Activated naive CD4-positive, alpha-beta T cell treated with anti-CD3 and anti-CD28 coated beads, Interleukin-2, amount 50 U/mL, for 24 hours (primary cell): ENCODE measurements around the gene STIM2.

Experiments
- H3K27ac Mint-ChIP-seq: one replicate; pipeline ENCODE4 v1.8.0; 2021; ENCODE audit warnings: mild to moderate bottlenecking, mixed read lengths
- H3K27me3 Mint-ChIP-seq: one replicate; pipeline ENCODE4 v1.8.0; 2021; ENCODE audit warnings: mixed read lengths
- H3K36me3 Mint-ChIP-seq: one replicate; pipeline ENCODE4 v1.8.0; 2021; ENCODE audit warnings: mixed read lengths
- H3K4me1 Mint-ChIP-seq: one replicate; pipeline ENCODE4 v1.8.0; 2021; ENCODE audit warnings: mixed read lengths
- H3K4me3 Mint-ChIP-seq: one replicate; pipeline ENCODE4 v1.8.0; 2021; ENCODE audit warnings: mild to moderate bottlenecking, mixed read lengths
- H3K9me3 Mint-ChIP-seq: one replicate; pipeline ENCODE4 v1.8.0; 2021; ENCODE audit warnings: mixed read lengths

The STIM2 gene

GRCh38 chr4:27057053-27057452 is 196.4 kb downstream of the STIM2 start:
- Mint-ChIP-seq H3K36me3 (no peaks in the 10 kb centered on the region), H3K4me3 (no peak overlapping the region), H3K27me3 (peaks cover 6% of the 10 kb centered on the region), H3K9me3 (no peaks in the 10 kb centered on the region), H3K4me1 (no peaks in the 10 kb centered on the region), H3K27ac (no peak overlapping the region)

GRCh38 chr4:27057662-27058061 is 197.0 kb downstream of the STIM2 start:
- no peaks in the 10 kb centered on the region for H3K36me3 Mint-ChIP-seq
- no peaks in the 10 kb centered on the region for H3K4me1 Mint-ChIP-seq
- peaks cover 6% of the 10 kb centered on the region for H3K27me3 Mint-ChIP-seq
- no peaks in the 10 kb centered on the region for H3K9me3 Mint-ChIP-seq
- H3K4me3 Mint-ChIP-seq = no peak overlapping the region
- H3K27ac Mint-ChIP-seq = no peak overlapping the region

GRCh38 chr4:27058819-27059406 is 198.3 kb downstream of the STIM2 start:
- Mint-ChIP-seq H3K36me3 (no peaks in the 10 kb centered on the region), H3K27me3 (peaks cover 2% of the 10 kb centered on the region), H3K9me3 (no peaks in the 10 kb centered on the region), H3K4me3 (no peak overlapping the region), H3K4me1 (no peaks in the 10 kb centered on the region), H3K27ac (no peak overlapping the region)

GRCh38 chr4:27059446-27059845 is 198.8 kb downstream of the STIM2 start:
- Mint-ChIP-seq H3K4me3 (no peak overlapping the region), H3K27ac (no peak overlapping the region), H3K36me3 (no peaks in the 10 kb centered on the region), H3K27me3 (peaks cover 2% of the 10 kb centered on the region), H3K9me3 (no peaks in the 10 kb centered on the region), H3K4me1 (no peaks in the 10 kb centered on the region)

GRCh38 chr4:27062256-27062655 is 201.6 kb downstream of the STIM2 start:
- Mint-ChIP-seq H3K36me3 (no peaks in the 10 kb centered on the region), H3K27me3 (peaks cover 2% of the 10 kb centered on the region), H3K27ac (no peak overlapping the region), H3K4me3 (no peak overlapping the region), H3K4me1 (no peaks in the 10 kb centered on the region), H3K9me3 (no peaks in the 10 kb centered on the region)

- no peaks in the 10 kb centered on the region for H3K4me1 Mint-ChIP-seq
- no peaks in the 10 kb centered on the region for H3K27me3 Mint-ChIP-seq
- no peak overlapping the region for H3K4me3 Mint-ChIP-seq
- H3K36me3 Mint-ChIP-seq = no peaks in the 10 kb centered on the region
- no peaks in the 10 kb centered on the region for H3K9me3 Mint-ChIP-seq
- no peak overlapping the region for H3K27ac Mint-ChIP-seq
Measured at GRCh38 chr4:27066591-27066990, 205.9 kb downstream of the STIM2 start.

- Mint-ChIP-seq H3K27me3 (no peaks in the 10 kb centered on the region), H3K36me3 (no peaks in the 10 kb centered on the region), H3K4me1 (no peaks in the 10 kb centered on the region), H3K4me3 (no peak overlapping the region), H3K27ac (no peak overlapping the region), H3K9me3 (no peaks in the 10 kb centered on the region)
Measured at GRCh38 chr4:27068151-27068867, 207.7 kb downstream of the STIM2 start.
